ENCODE measurements around the gene MBD4.

- TF ChIP-seq POLR2A (IDR thresholded peaks at IDR 0.05) = no peak
- TF ChIP-seq, protein P1, sequence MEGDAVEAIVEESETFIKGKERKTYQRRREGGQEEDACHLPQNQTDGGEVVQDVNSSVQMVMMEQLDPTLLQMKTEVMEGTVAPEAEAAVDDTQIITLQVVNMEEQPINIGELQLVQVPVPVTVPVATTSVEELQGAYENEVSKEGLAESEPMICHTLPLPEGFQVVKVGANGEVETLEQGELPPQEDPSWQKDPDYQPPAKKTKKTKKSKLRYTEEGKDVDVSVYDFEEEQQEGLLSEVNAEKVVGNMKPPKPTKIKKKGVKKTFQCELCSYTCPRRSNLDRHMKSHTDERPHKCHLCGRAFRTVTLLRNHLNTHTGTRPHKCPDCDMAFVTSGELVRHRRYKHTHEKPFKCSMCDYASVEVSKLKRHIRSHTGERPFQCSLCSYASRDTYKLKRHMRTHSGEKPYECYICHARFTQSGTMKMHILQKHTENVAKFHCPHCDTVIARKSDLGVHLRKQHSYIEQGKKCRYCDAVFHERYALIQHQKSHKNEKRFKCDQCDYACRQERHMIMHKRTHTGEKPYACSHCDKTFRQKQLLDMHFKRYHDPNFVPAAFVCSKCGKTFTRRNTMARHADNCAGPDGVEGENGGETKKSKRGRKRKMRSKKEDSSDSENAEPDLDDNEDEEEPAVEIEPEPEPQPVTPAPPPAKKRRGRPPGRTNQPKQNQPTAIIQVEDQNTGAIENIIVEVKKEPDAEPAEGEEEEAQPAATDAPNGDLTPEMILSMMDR (IDR thresholded peaks at IDR 0.05) = no peak
These were observed 34.0 kb upstream of the MBD4 start for GRCh38 chr3:129473769-129474152.

Measured in prostate gland (tissue), 2 donors.